ENCODE results near the gene KLHL2. TPM values are rescaled to one million over a fixed set of nuclear protein-coding genes. Genes with fewer than 3 reads are reported as not detected.
A peak's percentile ranks its signal among the peaks of the same experiment; 100 is the strongest.
"Not testable (repeated sequence)": the region's sequence is repeated elsewhere in the genome, so short reads cannot be mapped to it uniquely, and the experiment has no call there.

KLHL2 gene
- total RNA-seq, 2 experiments from 2014 or later, result 27.9 to 33.8 TPM

DNA sequence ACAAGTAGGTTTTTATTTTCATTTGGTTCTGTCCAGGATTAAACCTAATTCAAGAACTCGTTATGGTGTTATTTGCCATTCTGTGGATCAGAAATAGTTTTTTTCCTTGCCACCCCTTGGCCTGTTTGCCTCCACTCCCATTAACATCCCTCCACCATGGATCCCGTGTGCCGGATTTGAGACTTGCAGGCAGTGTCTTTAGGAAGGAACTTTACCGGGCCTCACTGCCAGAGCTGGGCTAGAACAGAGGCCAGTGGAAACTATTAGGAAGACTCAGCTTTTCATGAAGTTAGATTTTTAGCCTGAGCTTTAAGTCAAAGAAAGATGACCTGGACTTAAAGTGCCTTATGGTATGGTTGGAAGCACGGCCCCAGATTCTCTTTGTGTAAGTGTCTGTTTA lies 2.4 kb downstream of the KLHL2 start:
- H3K9me2 ChIP-seq (ENCODE audit: insufficient read depth, low read length), result no peaks in the 10 kb centered on the region
- intact Hi-C loops (cut with micrococcal nuclease; ENCODE audit: unreplicated experiment), result loop anchor here (5.0 to 10.0 kb wide), 2 partner anchors 48 to 255 kb away; no protein-coding TSS in a partner anchor
- H3K27ac ChIP-seq (ENCODE audit: low read depth, low read length, poor library complexity, severe bottlenecking), result no peak overlapping the region
- H2AFZ ChIP-seq (ENCODE audit: low read length), result no peak overlapping the region
- H3K4me2 ChIP-seq (ENCODE audit: low read length), result peak overlapping the region; percentile 90
- no peaks in the 10 kb centered on the region for H3K9me3 ChIP-seq (ENCODE audit: low read length)
- BruUV-seq (replicated peaks), result TSS peak; percentile 50
- ChIA-PET POLR2A (interaction anchor here (0.6 to 1.9 kb wide), 5 partner anchors 12 to 124 kb away, joined by 3 to 10 read pairs (median 5); no protein-coding TSS in a partner anchor), CTCF (ENCODE audit: unreplicated experiment) (no interaction called here)
- peaks cover 46% of the 10 kb centered on the region; the same call in 1 of the 2 replicates for H3K79me2 ChIP-seq (ENCODE audit: insufficient read depth, low read depth, low read length)
- peaks cover 11% of the 10 kb centered on the region; the same call in 1 of the 2 replicates for H4K20me1 ChIP-seq (ENCODE audit: insufficient read depth, low read length)
- no peak overlapping the region for H3K4me3 ChIP-seq (ENCODE audit: low read depth, low read length, poor library complexity, severe bottlenecking)
- TF ChIP-seq, protein P1, sequence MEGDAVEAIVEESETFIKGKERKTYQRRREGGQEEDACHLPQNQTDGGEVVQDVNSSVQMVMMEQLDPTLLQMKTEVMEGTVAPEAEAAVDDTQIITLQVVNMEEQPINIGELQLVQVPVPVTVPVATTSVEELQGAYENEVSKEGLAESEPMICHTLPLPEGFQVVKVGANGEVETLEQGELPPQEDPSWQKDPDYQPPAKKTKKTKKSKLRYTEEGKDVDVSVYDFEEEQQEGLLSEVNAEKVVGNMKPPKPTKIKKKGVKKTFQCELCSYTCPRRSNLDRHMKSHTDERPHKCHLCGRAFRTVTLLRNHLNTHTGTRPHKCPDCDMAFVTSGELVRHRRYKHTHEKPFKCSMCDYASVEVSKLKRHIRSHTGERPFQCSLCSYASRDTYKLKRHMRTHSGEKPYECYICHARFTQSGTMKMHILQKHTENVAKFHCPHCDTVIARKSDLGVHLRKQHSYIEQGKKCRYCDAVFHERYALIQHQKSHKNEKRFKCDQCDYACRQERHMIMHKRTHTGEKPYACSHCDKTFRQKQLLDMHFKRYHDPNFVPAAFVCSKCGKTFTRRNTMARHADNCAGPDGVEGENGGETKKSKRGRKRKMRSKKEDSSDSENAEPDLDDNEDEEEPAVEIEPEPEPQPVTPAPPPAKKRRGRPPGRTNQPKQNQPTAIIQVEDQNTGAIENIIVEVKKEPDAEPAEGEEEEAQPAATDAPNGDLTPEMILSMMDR (conservative IDR thresholded peaks at IDR 0.05; ENCODE audit: low read length), result no peak
- no peak for TF ChIP-seq EZH2phosphoT487 (IDR thresholded peaks at IDR 0.05; ENCODE audit: borderline replicate concordance, low read depth, low read length)
- H3K36me3 ChIP-seq (ENCODE audit: insufficient read depth, low read length), result no peaks in the 10 kb centered on the region
- DNase-seq (ENCODE audit: low spot score), result no peak
- peaks cover 50% of the 10 kb centered on the region for H3K4me1 ChIP-seq (ENCODE audit: insufficient read depth, low read length, poor library complexity, severe bottlenecking)

DNA sequence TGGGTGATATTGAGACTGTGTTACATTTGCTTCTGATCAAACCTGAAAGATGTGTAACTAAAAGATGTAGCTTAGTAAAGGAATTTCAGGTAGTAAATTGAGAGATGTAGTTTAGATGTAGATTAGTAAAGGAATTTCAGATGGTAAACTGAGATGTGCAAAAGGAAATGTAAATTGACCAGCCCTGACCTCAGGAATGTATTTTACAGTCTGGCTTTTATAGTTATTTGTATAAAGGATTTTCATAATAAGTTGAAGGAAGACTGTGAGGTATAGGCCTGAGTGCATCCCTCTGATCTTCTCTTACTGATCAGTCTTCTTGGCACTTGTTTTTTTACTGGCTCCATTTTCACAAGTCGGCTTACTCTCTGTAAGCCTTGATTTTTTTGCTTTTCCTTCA lies 3.2 kb downstream of the KLHL2 start:
- ChIA-PET CTCF (ENCODE audit: unreplicated experiment) (no interaction called here), POLR2A (no interaction called here)
- Histone ChIP-seq H2AFZ (ENCODE audit: low read length) (no peak overlapping the region), H3K36me3 (ENCODE audit: insufficient read depth, low read length) (no peaks in the 10 kb centered on the region), H4K20me1 (ENCODE audit: insufficient read depth, low read length) (peaks cover 11% of the 10 kb centered on the region; the same call in 1 of the 2 replicates), H3K4me3 (ENCODE audit: low read depth, low read length, poor library complexity, severe bottlenecking) (no peak overlapping the region), H3K4me2 (ENCODE audit: low read length) (peak overlapping the region; percentile 90; the same call in 1 of the 2 replicates), H3K9me2 (ENCODE audit: insufficient read depth, low read length) (no peaks in the 10 kb centered on the region), H3K27ac (ENCODE audit: low read depth, low read length, poor library complexity, severe bottlenecking) (no peak overlapping the region), H3K9me3 (ENCODE audit: low read length) (no peaks in the 10 kb centered on the region), H3K4me1 (ENCODE audit: insufficient read depth, low read length, poor library complexity, severe bottlenecking) (peaks cover 57% of the 10 kb centered on the region), H3K79me2 (ENCODE audit: insufficient read depth, low read depth, low read length) (peaks cover 47% of the 10 kb centered on the region; the same call in 1 of the 2 replicates)
- intact Hi-C loops (cut with micrococcal nuclease; ENCODE audit: unreplicated experiment), result no loop called here
- no peak for DNase-seq (ENCODE audit: low spot score)
- no TSS peak for BruUV-seq (replicated peaks)
- no peak for TF ChIP-seq EZH2phosphoT487 (IDR thresholded peaks at IDR 0.05; ENCODE audit: borderline replicate concordance, low read depth, low read length)
- TF ChIP-seq, protein P1 (conservative IDR thresholded peaks at IDR 0.05; ENCODE audit: low read length), result no peak

DNA sequence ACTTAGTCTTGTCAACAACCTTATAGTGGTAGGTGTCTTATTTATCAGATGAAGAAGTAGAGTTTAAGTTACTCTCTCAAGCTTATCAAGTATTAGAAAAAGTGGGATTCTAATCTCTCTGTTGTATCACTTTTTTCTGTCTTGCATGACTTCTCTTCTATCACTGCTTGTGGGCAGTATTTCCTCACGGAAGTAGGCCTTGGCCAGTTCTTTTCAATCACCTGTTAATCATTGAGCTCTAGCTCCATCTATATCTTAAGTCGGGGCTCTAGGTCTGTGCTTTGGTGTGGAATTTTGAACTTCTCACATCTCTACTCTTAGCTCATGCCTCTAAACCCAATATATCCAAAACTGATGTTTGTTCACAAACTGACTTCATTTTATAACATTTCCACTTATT lies 5.3 kb downstream of the KLHL2 start:
- H2AFZ ChIP-seq (ENCODE audit: low read length); BruUV-seq (replicated peaks); H3K9me2 ChIP-seq (ENCODE audit: insufficient read depth, low read length); H3K36me3 ChIP-seq (ENCODE audit: insufficient read depth, low read length); H3K4me3 ChIP-seq (ENCODE audit: low read depth, low read length, poor library complexity, severe bottlenecking); DNase-seq (ENCODE audit: low spot score); intact Hi-C loops (cut with micrococcal nuclease; ENCODE audit: unreplicated experiment); H3K4me2 ChIP-seq (ENCODE audit: low read length); H3K27ac ChIP-seq (ENCODE audit: low read depth, low read length, poor library complexity, severe bottlenecking); H3K9me3 ChIP-seq (ENCODE audit: low read length); CTCF ChIA-PET (ENCODE audit: unreplicated experiment): not testable (repeated sequence)
- POLR2A ChIA-PET, result interaction anchor here (0.6 kb wide), 1 partner anchor 115 kb away, joined by 4 read pairs; the partner anchor contains the start of gene MSMO1
- peaks cover 59% of the 10 kb centered on the region; the same call in 1 of the 2 replicates for H3K79me2 ChIP-seq (ENCODE audit: insufficient read depth, low read depth, low read length)
- H3K4me1 ChIP-seq (ENCODE audit: insufficient read depth, low read length, poor library complexity, severe bottlenecking), result peaks cover 69% of the 10 kb centered on the region
- peaks cover 11% of the 10 kb centered on the region; the same call in 1 of the 2 replicates for H4K20me1 ChIP-seq (ENCODE audit: insufficient read depth, low read length)

DNA sequence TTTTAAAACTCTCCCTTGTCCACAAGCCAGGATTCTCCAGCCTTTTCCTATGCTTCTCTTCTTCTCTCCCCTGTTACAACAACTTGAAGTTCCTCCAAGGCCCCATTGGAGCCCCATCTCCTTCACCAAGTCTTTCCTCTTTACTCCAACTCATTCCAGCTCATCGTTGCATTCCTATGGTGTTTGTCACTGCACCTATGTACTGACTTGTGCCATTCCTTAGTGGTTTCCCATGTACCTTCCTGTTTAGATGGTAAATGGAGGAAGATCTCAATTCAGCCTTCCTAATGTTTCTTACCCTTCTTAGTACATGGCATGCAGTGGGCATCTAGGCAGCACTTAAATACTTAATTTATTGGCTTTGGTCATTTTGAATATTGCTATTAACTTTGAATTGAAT lies 6.0 kb downstream of the KLHL2 start:
- H3K27ac ChIP-seq (ENCODE audit: low read depth, low read length, poor library complexity, severe bottlenecking); H2AFZ ChIP-seq (ENCODE audit: low read length); H3K9me3 ChIP-seq (ENCODE audit: low read length); BruUV-seq (replicated peaks); POLR2A ChIA-PET; intact Hi-C loops (cut with micrococcal nuclease; ENCODE audit: unreplicated experiment); DNase-seq (ENCODE audit: low spot score); CTCF ChIA-PET (ENCODE audit: unreplicated experiment); H3K9me2 ChIP-seq (ENCODE audit: insufficient read depth, low read length); H3K4me3 ChIP-seq (ENCODE audit: low read depth, low read length, poor library complexity, severe bottlenecking); H3K4me2 ChIP-seq (ENCODE audit: low read length); H3K36me3 ChIP-seq (ENCODE audit: insufficient read depth, low read length): not testable (repeated sequence)
- peaks cover 11% of the 10 kb centered on the region; the same call in 1 of the 2 replicates for H4K20me1 ChIP-seq (ENCODE audit: insufficient read depth, low read length)
- peaks cover 52% of the 10 kb centered on the region; the same call in 1 of the 2 replicates for H3K79me2 ChIP-seq (ENCODE audit: insufficient read depth, low read depth, low read length)
- peaks cover 69% of the 10 kb centered on the region for H3K4me1 ChIP-seq (ENCODE audit: insufficient read depth, low read length, poor library complexity, severe bottlenecking)

DNA sequence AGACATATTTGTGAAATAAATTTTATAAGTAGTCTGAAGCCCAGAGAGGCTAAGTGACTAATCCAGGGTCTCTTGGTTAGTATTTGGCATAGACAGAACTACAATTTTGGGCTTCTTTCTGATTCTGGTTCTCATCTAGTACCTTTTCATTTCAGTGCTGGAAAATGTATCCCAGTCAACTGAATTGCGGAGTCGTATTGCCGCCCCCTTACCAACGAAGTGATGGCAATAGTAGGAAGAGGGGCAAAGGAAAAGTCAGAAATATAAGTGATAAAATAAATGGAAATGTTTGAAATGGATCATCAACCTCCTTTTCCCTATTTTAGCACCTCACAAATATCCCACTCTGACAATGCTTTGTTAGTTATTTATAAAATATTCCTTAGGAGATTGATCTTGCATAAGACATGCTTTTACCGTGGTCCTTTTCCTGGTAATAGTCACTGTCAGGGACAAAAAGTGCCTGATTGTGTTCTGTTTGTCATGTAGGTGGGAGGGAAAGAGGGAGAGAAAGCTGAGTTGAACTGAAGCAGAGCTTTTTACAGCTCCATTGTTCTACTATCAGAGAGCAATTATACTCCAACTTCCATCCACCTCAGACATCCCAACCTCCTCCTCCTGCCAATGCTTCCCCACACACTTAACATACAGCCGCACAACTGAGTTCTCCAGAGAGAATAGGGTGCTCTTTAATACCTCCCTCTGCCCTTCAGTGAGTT lies 6.8 kb downstream of the KLHL2 start:
- H3K4me2 ChIP-seq (ENCODE audit: low read length); H3K9me3 ChIP-seq (ENCODE audit: low read length); CTCF ChIA-PET (ENCODE audit: unreplicated experiment); DNase-seq (ENCODE audit: low spot score); H2AFZ ChIP-seq (ENCODE audit: low read length); intact Hi-C loops (cut with micrococcal nuclease; ENCODE audit: unreplicated experiment); H3K9me2 ChIP-seq (ENCODE audit: insufficient read depth, low read length); BruUV-seq (replicated peaks); H3K27ac ChIP-seq (ENCODE audit: low read depth, low read length, poor library complexity, severe bottlenecking); H3K4me3 ChIP-seq (ENCODE audit: low read depth, low read length, poor library complexity, severe bottlenecking): not testable (repeated sequence)
- Histone ChIP-seq H3K4me1 (ENCODE audit: insufficient read depth, low read length, poor library complexity, severe bottlenecking) (peaks cover 61% of the 10 kb centered on the region), H3K79me2 (ENCODE audit: insufficient read depth, low read depth, low read length) (peaks cover 45% of the 10 kb centered on the region; the same call in 1 of the 2 replicates), H3K36me3 (ENCODE audit: insufficient read depth, low read length) (peaks cover 12% of the 10 kb centered on the region; the same call in 1 of the 2 replicates), H4K20me1 (ENCODE audit: insufficient read depth, low read length) (peaks cover 11% of the 10 kb centered on the region; the same call in 1 of the 2 replicates)
- POLR2A ChIA-PET, result interaction anchor here (0.6 kb wide), 1 partner anchor 77 kb away, joined by 3 read pairs; no protein-coding TSS in a partner anchor

Measured in OCI-LY7 (cell line).